Activated CD4-positive, CD25-positive, alpha-beta regulatory T cell treated with anti-CD3 and anti-CD28 coated beads, Interleukin-2, amount 50 U/mL, for 16 hours (primary cell): ENCODE results near the gene SERTAD3.

ENCODE experiments used
- DNase-seq: peaks from one replicate; pipeline ENCODE4 v3.0.0-alpha.2; 2020; ENCODE audit warnings: low read depth, low spot score

Gene SERTAD3

GRCh38 chr19:40425450-40426287, 18.5 kb downstream of the SERTAD3 start, which contains the start of gene SERTAD1:
TSS of gene SERTAD1 (minus strand) at chr19:40425992. CDS start at chr19:40423546, 2,446 bp downstream.
- peak; percentile 100 for DNase-seq

DNA sequence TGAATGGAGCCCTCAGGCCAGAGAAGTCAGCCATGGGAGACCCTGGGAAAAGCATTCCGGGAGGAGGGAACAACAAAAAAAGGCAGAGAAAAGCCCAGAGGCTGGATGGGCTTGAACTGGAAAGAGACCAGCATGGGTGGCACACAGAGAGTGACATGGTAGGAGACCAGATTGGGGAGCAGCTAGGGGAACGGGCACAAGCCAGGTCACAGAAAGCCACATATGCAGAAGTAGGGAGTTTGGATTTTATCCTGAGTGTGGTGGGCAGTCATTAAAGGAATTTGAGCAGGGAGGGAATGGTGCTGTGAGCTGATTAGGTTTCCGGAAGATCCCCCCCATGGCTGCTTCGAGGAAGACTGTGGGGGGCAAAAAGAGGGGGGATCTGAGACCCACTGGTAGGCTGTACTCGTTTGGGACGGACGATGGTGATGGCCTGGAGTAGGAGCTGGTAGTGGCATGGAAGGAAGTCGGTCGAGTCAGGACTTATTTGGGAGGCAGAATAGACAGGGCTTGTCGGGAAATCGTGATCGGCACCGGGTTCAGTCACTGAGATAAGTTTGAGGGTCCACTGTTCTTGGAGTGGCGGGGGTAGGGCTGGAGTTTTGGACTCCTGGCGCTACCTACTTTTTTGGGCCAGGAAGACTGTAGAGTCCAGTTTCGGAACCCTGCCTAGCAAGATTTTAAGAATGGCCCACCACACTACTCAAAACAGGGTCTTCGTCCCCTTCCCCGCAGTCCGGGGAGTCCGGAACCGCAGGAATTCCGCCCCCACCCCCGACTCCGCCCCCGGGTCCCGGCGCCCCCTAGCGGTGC, 19.3 kb downstream of the SERTAD3 start:
- DNase-seq = no peak

GRCh38 chr19:40423938-40424337, 20.2 kb downstream of the SERTAD3 start:
- DNase-seq = no peak

DNA sequence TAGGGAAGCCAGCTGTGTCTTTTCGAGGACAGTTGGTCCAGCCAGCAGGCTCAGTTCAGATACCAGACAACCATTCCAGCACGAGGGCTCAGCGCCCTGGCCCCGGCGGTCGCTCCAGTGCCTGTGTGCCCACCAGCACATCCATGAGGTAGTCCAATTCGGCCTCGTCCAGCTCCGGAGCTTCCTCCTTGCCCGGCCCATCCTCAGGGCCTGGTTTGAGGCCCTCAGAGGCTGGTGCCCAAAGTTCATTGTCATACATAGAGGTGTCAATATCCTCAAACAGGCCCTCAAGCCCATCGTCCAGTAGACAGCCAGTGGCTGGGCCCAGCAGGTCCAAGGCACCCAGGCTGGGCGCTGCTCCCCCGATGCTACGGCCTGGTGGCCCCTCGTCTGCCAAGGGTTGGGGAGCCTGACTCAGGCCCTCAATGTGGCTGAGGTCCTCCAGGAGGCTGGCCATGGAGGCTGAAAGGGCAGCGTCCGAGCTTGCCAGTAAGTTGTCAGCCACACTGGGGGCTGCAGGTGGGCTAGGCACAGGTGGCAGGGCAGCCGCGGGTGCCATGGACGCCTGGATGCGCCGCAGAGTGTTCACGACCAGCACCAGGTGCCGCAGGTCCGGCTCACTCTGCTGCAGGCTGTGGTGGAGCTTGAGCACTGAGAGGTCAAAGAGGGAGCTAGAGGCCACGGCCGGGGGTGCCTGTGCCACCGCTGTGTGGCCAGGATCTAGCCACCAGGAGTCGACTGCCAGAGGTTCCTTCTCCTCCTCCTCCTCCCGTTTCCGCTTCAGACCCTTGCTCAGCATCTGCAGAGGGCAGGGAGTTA, 21.2 kb downstream of the SERTAD3 start:
- no peak for DNase-seq

GRCh38 chr19:40421993-40422747, 22.0 kb downstream of the SERTAD3 start:
- DNase-seq = no peak

DNA sequence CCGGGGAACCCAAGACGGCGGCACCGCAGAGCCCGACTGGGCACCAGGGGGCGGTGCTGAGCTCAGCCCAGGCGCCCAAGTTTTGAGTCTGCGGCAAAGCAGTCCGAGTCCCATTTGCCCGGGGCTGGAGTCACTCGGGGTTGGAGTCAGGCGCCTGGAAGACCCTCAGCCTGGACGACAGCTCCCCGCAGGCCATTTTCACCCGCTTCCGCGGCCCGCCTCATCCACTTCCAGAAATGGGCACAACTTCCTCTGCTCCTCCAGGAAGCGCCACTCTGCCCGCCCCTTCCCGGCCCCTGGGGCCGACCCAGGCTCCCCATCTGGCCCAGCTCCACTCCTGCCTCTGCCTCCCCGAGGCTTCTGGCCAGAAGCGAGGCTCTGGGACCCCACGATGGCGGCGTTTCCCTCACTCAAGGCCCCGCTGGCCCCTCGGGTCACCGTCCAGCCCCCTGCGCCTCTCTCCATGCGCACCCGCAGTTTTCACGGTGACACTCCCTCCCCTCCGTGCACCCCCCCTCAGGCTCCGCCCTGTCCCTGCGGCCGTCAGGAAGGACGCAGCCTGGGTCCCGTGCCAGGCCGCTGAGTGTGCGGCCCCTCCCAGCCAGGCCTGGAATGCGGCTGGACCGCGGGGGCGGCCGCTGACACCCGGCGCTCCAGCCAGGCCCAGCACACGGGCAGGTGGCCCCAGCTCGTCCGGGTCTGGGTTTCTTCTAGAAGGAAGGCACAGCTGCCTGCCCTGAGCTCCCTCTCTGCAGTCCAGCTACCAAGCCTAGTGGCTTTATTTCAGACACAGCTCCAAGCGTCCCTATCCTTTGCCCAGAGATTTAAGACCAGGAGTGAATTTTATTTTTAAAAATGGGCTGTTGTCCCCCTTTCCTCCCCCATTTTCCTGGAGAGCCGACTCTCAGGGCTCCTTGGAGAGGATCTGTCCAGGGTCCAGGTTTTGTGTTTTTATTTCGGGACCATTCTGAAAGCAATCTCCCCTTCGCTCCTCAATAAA, 23.1 kb downstream of the SERTAD3 start:
- DNase-seq = no peak

DNA sequence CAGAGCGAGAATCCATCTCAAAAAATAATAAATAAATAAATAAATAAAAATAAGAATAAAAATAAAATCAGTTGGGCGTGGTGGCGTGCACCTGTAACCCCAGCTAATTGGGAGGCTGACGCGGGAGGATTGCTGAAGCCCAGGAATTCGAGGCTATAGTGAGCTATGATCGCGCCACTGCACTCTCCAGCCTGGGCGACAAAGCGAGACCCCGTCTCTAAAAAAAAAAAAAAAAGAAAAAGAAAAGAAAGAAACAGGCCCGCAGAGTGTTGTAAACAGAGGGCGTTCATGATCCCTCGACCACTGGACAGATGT, 23.7 kb downstream of the SERTAD3 start:
- DNase-seq = no peak

DNA sequence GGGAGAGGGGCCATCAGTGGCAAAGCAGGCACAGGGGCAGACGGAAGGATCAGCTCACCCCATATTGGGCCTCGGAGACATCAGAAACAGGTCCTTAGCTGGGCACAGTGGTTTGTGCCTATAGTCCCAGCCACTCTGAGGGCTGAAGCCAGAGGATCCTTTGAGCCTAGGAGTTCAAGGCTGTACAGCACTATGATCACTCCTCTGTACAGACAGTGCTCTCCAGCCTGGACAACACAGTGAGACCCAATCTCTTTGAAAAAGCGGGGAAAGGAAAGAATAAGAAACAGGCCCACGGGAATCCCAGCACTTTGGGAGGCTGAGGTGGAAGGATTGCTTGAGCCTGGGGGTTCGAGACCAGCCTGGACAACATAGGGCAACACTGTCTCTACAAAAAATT, 24.4 kb downstream of the SERTAD3 start:
- DNase-seq = no peak

DNA sequence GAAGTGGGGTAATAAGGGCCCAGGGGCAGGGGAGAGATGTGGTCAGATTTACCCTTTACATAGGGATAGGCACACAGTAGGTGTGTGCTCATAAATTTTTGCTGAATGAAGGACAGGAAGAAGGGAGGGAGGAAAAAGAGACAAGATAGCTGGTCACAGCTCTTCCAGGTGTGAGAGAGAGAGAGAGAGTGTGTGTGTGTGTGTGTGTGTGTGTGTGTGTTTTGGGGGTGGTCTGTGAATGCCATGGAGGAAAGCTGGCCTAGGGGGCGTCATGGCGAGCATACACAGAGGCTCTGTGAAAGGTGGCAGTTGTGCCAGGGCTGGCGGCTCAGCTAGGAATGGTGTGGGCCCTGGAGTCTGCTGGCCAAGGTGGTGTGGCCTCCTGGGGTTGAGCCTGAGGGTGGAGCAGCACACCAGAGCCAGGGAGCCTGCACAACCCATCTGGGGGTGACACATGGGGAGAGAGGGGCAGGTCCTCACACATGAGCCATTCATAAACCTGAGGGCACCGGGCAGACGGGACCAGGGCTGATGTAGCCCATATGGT, 25.0 kb downstream of the SERTAD3 start:
- DNase-seq = no peak

DNA sequence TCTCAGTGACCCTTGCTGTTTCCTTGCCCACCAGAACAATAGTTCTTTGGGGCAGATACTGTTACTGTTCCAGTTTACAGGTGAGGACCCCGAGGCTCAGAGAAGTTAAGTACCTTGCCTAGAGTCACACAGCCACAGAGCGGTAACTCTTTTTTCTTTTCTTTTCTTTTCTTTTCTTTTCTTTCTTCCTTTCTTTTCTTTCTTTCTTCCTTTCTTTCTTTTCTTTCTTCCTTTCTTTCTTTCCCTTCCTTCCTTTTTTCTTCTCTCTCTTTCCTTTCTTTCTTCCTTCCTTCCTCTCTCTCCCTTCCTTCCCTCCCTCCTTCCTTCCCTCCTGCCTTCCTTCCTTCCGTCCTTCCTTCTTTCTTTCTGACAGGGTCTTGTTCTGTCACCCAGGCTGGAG, 26.1 kb downstream of the SERTAD3 start:
- no peak for DNase-seq

GRCh38 chr19:40417643-40417981, 26.5 kb downstream of the SERTAD3 start:
- DNase-seq = no peak

DNA sequence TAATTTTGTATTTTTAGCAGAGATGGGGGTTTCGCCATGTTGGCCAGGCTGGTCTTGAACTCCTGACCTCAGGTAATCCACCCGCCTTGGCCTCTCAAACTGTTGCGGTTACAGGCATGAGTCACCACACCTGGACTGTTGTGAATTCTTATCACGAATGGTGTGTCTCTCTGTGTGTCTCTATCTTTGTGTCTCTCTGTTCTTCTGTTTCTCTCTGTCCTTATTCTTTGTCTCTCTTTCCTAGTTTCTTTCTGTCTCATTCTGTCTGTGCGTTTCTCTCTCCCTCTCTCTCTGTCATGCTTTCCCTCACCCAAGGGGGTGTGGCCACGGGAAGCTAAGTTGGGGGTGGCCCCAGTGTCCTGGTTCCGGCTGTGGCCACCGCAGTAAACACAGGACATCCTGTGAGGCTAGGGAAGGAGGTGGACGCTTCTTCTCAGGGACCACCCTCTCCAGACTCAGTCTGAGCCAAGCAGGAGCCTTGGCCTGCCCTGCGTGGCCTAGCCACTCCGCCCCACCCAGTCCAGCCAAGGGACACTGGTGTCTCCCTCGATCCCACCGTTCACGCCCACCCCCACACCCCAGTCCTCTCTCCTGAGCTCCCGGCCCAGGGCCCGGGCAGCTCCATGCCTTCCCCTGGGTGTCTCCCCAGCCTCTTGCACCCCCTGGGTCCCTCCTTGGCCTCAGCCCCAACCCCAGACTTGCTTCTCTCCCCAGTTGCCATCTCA, 27.1 kb downstream of the SERTAD3 start:
- no peak for DNase-seq

DNA sequence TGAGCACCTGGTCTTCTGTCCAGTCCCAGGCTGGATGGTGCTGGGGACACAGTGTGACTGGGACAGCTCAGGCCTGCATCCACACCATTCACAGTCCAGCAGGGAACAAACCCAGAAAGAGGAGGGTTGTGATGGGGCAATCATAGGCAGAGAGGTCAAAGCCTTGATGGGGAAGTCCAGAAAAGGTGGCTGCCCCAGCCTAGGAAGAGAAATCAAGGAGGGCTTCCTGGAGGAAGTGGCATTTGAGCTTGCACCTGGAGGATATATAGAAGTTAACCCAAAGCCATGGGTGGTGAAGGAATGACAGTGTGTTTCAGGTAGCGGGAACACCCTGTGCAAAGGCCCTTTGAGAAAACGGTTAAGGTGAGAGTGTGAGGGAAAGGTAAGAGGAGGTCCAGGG, 28.4 kb downstream of the SERTAD3 start:
- no peak for DNase-seq

DNA sequence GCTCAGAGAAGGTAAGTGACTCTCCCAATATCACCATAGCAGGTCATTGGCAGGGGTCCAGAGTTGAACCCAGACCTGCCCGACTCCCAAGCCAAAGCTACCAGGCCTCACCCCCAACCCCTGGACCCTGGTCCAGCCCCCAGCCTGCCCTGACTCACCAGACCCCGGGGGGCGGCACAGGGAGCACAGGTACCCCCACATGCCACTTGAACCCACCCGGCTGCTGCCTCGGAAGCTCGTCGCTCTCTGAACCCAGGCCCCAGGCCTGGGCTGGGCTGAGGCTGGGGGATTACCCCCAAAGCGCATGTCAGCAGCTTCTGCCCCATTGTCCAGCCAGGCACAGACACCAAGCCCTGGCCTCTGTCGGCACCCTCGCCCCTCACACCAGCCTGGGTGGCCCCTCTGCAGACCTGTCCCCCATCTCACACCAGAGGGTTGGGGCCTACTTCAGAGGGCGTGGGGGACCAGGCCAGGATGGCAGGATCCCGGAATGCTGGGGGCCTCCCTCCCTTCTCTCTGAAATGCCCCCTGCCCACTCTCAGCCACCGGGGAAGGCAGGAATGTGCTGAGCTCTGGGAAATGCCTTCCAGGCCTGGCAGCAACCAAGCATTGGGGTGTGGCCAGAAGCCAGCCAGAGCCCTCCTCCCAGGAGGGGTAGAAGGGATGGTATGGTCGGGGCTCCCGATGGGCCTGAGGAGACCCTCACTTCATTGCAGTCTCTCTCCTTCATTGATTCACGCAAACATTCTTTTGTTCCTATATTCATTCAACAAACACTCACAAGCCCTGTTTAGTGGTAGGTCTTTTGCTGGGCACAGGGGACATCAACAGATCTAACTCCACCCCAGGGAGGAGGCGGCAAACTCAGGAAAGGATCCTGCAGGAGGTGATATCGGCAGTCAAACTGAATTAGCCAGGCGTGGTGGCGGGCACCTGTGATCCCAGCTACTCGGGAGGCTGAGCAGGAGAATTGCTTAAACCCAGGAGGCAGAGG, 29.3 kb downstream of the SERTAD3 start:
- no peak for DNase-seq

DNA sequence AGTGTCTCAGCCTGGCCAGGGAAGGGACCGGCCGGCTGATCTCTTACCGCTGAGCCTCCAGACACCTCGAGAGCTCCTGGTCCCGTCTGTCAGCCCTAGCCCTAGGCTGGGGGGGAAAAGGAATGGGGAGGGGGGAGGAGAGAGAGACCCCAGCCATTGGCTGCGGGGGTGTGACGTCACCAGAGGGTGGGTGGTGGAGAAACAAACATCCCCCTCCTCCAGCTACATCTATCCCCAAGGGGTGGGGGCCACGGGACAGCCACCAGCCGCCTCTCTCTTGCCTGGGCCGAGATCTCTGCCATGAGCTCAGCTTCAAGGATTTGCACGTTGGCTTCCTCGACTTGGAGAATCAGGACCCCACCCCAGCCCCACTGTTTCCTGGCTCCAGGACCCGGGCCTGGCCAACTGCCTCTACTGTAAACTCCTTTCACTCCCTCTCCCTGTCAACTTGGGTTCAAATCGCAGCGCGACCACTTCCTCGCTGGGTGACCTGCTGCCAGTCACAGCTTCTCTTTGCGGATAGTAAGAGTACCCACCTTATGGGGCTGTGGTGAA, 30.8 kb downstream of the SERTAD3 start, which contains the start of gene PRX:
TSS of gene PRX (minus strand) at position 88 of the 555 bp plus-strand sequence. CDS start 5,446 bp downstream, outside the sequence.
- DNase-seq = no peak

- no peak for DNase-seq
These were observed 31.3 kb downstream of the SERTAD3 start for GRCh38 chr19:40412866-40413265.

GRCh38 chr19:40411958-40412499, 32.1 kb downstream of the SERTAD3 start:
- DNase-seq = no peak
